Lower leg skin (tissue), 3 donors: Measurements from ENCODE around the gene PKD2L2.

Experiments
- CTCF ChIP-seq, 3 donors: fragments of 450-650 bp; IDR thresholded peaks; one replicate each; pipeline ENCODE4 v1.5.1; 2016; ENCODE audit warnings: antibody characterized with exemption in 3 of 3, mild to moderate bottlenecking in 3 of 3, moderate library complexity in 2 of 3
- POLR2A ChIP-seq, 2 donors: fragments of 450-650 bp; IDR thresholded peaks; one replicate each; pipeline ENCODE4 v1.6.1; 2016 to 2017; ENCODE audit warnings: antibody characterized with exemption in 2 of 2, mild to moderate bottlenecking in 1 of 2, moderate library complexity in 1 of 2

- TF ChIP-seq CTCF (IDR thresholded peaks at IDR 0.05) = no peak
- TF ChIP-seq POLR2A (IDR thresholded peaks at IDR 0.05) = no peak
These were observed 44.2 kb downstream of the PKD2L2 start for GRCh38 chr5:137933491-137933911.
